ENCODE data around the gene LAT.
"Not testable (repeated sequence)": the region's sequence is repeated elsewhere in the genome, so short reads cannot be mapped to it uniquely, and the experiment has no call there.

LAT gene

DNA sequence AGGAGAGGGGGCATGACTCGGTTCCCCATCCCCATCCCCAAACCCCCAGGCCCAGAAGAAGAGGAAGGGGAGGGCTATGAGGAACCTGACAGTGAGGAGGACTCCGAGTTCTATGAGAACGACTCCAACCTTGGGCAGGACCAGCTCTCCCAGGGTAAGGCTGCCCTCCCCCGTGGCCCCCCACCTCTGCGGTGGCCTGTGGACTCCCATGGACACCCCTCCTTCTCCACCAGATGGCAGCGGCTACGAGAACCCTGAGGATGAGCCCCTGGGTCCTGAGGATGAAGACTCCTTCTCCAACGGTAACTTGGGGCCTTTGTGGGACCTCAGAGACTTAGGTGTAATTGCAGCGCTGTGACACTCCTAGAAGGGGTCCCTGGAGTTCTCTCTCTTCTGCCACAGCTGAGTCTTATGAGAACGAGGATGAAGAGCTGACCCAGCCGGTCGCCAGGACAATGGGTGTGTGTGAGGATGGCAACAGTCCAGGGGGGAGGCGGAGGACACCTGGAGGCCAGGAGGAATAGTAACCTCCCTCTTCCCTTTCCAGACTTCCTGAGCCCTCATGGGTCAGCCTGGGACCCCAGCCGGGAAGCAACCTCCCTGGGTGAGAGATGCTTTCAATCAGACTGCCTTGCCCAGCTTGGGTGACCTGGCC lies 47.5 kb upstream of the LAT start:
- Histone ChIP-seq H3K23ac (ENCODE audit: low read length in 2 of 2) (no peak overlapping the region), H4K8ac (ENCODE audit: low read length) (no peak overlapping the region), H3K14ac (ENCODE audit: low read length in 2 of 2) (no peak overlapping the region), H2AK5ac (ENCODE audit: low read length, severe bottlenecking) (no peak overlapping the region), H3K4me1 (ENCODE audit: control insufficient read depth, insufficient read depth, low read depth, low read length) (no peaks in the 10 kb centered on the region), H2BK120ac (ENCODE audit: low read depth, low read length) (no peak overlapping the region), H2BK12ac (ENCODE audit: low read length in 2 of 2) (no peak overlapping the region), H2AFZ (ENCODE audit: low read depth, low read length) (no peak overlapping the region), H2BK5ac (ENCODE audit: low read depth, low read length, poor library complexity, severe bottlenecking) (no peak overlapping the region), H3K9ac (ENCODE audit: low read length) (no peak overlapping the region), H3K4ac (ENCODE audit: low read depth in 1 of 2, low read length in 2 of 2) (no peak overlapping the region), H3K79me1 (replicated peaks; ENCODE audit: low read length, poor library complexity, severe bottlenecking) (no peaks in the 10 kb centered on the region), H3K4me3 (ENCODE audit: insufficient read depth in 1 of 2, low read depth in 1 of 2, low read length in 2 of 2) (no peak overlapping the region), H3K36me3 (ENCODE audit: control insufficient read depth in 1 of 2, insufficient read depth in 2 of 2, low read depth in 1 of 2, low read length in 2 of 2) (no peaks in the 10 kb centered on the region), H3K27ac (ENCODE audit: low read length, poor library complexity, severe bottlenecking) (no peak overlapping the region), H3K9me3 (ENCODE audit: control insufficient read depth, low read length) (no peaks in the 10 kb centered on the region), H4K91ac (ENCODE audit: low read length) (no peak overlapping the region), H2BK15ac (ENCODE audit: low read depth, poor library complexity, severe bottlenecking) (no peak overlapping the region), H3K27me3 (ENCODE audit: control insufficient read depth in 1 of 2, insufficient read depth in 1 of 2, low read length in 2 of 2) (peaks cover 0 to 12% of the 10 kb centered on the region in 2 experiments), H3K4me2 (ENCODE audit: low read length, poor library complexity, severe bottlenecking) (no peak overlapping the region), H3K18ac (ENCODE audit: low read depth in 1 of 2, low read length in 2 of 2) (no peak overlapping the region)
- DNase-seq, result no peak
- 94% methylated on average over 11 of the region's 14 CpGs for WGBS

DNA sequence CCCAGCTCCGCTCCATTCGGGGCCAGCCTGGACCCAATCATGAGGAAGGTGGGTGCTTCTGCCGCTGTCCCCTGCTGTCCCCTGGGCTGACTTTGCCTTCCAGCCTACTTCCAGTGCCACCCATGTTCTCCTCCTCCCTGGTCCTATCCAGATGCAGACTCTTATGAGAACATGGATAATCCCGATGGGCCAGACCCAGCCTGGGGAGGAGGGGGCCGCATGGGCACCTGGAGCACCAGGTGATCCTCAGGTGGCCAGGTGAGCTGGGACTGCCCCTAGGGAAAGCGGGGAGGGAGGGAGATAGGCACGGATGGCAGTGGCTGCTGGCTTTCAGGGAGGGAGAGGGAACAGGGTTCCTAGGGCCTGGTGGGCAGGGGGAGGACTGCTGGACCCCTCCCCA lies 46.1 kb upstream of the LAT start:
- H3K9ac ChIP-seq (ENCODE audit: low read length), result no peak overlapping the region
- H3K4ac ChIP-seq (ENCODE audit: low read depth in 1 of 2, low read length in 2 of 2), result no peak overlapping the region
- H2AFZ ChIP-seq (ENCODE audit: low read depth, low read length), result no peak overlapping the region
- no peak overlapping the region for H4K91ac ChIP-seq (ENCODE audit: low read length)
- H3K4me1 ChIP-seq (ENCODE audit: control insufficient read depth, insufficient read depth, low read depth, low read length), result no peaks in the 10 kb centered on the region
- no peak overlapping the region for H2BK15ac ChIP-seq (ENCODE audit: low read depth, poor library complexity, severe bottlenecking)
- no peak overlapping the region for H3K4me3 ChIP-seq (ENCODE audit: insufficient read depth in 1 of 2, low read depth in 1 of 2, low read length in 2 of 2)
- no peak overlapping the region for H2BK120ac ChIP-seq (ENCODE audit: low read depth, low read length)
- H3K9me3 ChIP-seq (ENCODE audit: control insufficient read depth, low read length), result no peaks in the 10 kb centered on the region
- no peak overlapping the region for H2AK5ac ChIP-seq (ENCODE audit: low read length, severe bottlenecking)
- H3K79me1 ChIP-seq (replicated peaks; ENCODE audit: low read length, poor library complexity, severe bottlenecking), result no peaks in the 10 kb centered on the region
- WGBS, result 68% methylated on average over 5 of the region's 7 CpGs
- DNase-seq, result no peak
- no peak overlapping the region for H3K18ac ChIP-seq (ENCODE audit: low read depth in 1 of 2, low read length in 2 of 2)
- no peak overlapping the region for H2BK12ac ChIP-seq (ENCODE audit: low read length in 2 of 2)
- H4K8ac ChIP-seq (ENCODE audit: low read length), result no peak overlapping the region
- H3K36me3 ChIP-seq (ENCODE audit: control insufficient read depth in 1 of 2, insufficient read depth in 2 of 2, low read depth in 1 of 2, low read length in 2 of 2), result no peaks in the 10 kb centered on the region
- no peak overlapping the region for H3K23ac ChIP-seq (ENCODE audit: low read length in 2 of 2)
- no peak overlapping the region for H3K27ac ChIP-seq (ENCODE audit: low read length, poor library complexity, severe bottlenecking)
- no peak overlapping the region for H2BK5ac ChIP-seq (ENCODE audit: low read depth, low read length, poor library complexity, severe bottlenecking)
- H3K27me3 ChIP-seq (ENCODE audit: control insufficient read depth in 1 of 2, insufficient read depth in 1 of 2, low read length in 2 of 2), result peaks cover 0 to 6% of the 10 kb centered on the region in 2 experiments
- H3K4me2 ChIP-seq (ENCODE audit: low read length, poor library complexity, severe bottlenecking), result no peak overlapping the region
- H3K14ac ChIP-seq (ENCODE audit: low read length in 2 of 2), result peak overlapping the region in 1 of 2 experiments; percentile 26

DNA sequence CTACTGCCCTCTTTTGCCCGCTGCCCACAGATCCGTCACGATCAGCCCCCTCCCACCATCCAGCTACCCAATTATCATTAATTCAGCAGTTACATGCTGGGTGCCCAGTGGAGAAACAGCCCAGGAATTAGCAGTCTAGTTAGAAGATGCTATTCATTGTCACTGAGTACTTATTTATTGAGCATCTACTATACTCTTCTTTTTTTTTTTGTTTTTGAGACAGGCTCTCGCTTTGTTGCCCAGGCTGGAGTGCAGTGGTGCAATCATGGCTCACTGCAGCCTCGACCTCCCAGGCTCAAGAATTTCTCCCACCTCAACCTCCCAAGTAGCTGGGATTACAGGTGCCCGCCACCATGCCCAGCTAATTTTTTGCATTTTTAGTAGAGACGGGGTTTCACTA lies 45.0 kb upstream of the LAT start:
- not testable (repeated sequence) for H3K9ac ChIP-seq (ENCODE audit: low read length); H3K27me3 ChIP-seq (ENCODE audit: control insufficient read depth in 1 of 2, insufficient read depth in 1 of 2, low read length in 2 of 2); H3K4me1 ChIP-seq (ENCODE audit: control insufficient read depth, insufficient read depth, low read depth, low read length); H3K36me3 ChIP-seq (ENCODE audit: control insufficient read depth in 1 of 2, insufficient read depth in 2 of 2, low read depth in 1 of 2, low read length in 2 of 2); H2BK12ac ChIP-seq (ENCODE audit: low read length in 2 of 2); H3K9me3 ChIP-seq (ENCODE audit: control insufficient read depth, low read length); H3K27ac ChIP-seq (ENCODE audit: low read length, poor library complexity, severe bottlenecking); H2BK15ac ChIP-seq (ENCODE audit: low read depth, poor library complexity, severe bottlenecking); H4K91ac ChIP-seq (ENCODE audit: low read length); H3K14ac ChIP-seq (ENCODE audit: low read length in 2 of 2); DNase-seq; H3K4ac ChIP-seq (ENCODE audit: low read depth in 1 of 2, low read length in 2 of 2); H2AK5ac ChIP-seq (ENCODE audit: low read length, severe bottlenecking); H2BK5ac ChIP-seq (ENCODE audit: low read depth, low read length, poor library complexity, severe bottlenecking); H3K79me1 ChIP-seq (replicated peaks; ENCODE audit: low read length, poor library complexity, severe bottlenecking); H3K4me2 ChIP-seq (ENCODE audit: low read length, poor library complexity, severe bottlenecking); H2AFZ ChIP-seq (ENCODE audit: low read depth, low read length); H4K8ac ChIP-seq (ENCODE audit: low read length); H3K18ac ChIP-seq (ENCODE audit: low read depth in 1 of 2, low read length in 2 of 2); H3K4me3 ChIP-seq (ENCODE audit: insufficient read depth in 1 of 2, low read depth in 1 of 2, low read length in 2 of 2); H2BK120ac ChIP-seq (ENCODE audit: low read depth, low read length); H3K23ac ChIP-seq (ENCODE audit: low read length in 2 of 2)
- WGBS, result 87% methylated on average over 7 of the region's 7 CpGs

DNA sequence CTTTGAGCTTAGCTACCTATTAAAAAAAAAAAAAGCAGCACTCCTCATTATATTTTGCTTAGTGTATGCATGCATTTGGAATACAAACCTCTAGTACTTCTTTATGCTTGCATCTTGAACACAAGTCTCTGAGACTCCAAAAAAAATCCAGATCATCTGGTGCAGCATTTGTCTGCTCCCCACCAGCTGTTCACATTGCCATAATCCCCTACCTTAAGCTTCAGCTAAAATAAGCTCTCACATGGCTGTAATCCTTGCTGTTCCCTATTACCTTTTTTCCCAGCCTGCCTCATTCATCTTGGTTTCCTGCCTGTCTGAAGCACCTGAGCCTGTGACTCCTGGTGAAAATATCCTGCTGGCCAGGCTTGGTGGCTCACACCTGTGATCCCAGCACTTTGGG lies 41.6 kb upstream of the LAT start:
- Histone ChIP-seq H3K9ac (ENCODE audit: low read length) (no peak overlapping the region), H2BK12ac (ENCODE audit: low read length in 2 of 2) (no peak overlapping the region), H2BK5ac (ENCODE audit: low read depth, low read length, poor library complexity, severe bottlenecking) (no peak overlapping the region), H3K18ac (ENCODE audit: low read depth in 1 of 2, low read length in 2 of 2) (no peak overlapping the region), H3K27ac (ENCODE audit: low read length, poor library complexity, severe bottlenecking) (no peak overlapping the region), H4K8ac (ENCODE audit: low read length) (no peak overlapping the region), H3K4me2 (ENCODE audit: low read length, poor library complexity, severe bottlenecking) (no peak overlapping the region), H3K23ac (ENCODE audit: low read length in 2 of 2) (no peak overlapping the region), H3K36me3 (ENCODE audit: control insufficient read depth in 1 of 2, insufficient read depth in 2 of 2, low read depth in 1 of 2, low read length in 2 of 2) (no peaks in the 10 kb centered on the region), H3K14ac (ENCODE audit: low read length in 2 of 2) (no peak overlapping the region), H3K4me1 (ENCODE audit: control insufficient read depth, insufficient read depth, low read depth, low read length) (peaks cover 5% of the 10 kb centered on the region), H3K4ac (ENCODE audit: low read depth in 1 of 2, low read length in 2 of 2) (no peak overlapping the region), H2BK15ac (ENCODE audit: low read depth, poor library complexity, severe bottlenecking) (no peak overlapping the region), H3K27me3 (ENCODE audit: control insufficient read depth in 1 of 2, insufficient read depth in 1 of 2, low read length in 2 of 2) (peaks cover 0 to 3% of the 10 kb centered on the region in 2 experiments), H3K9me3 (ENCODE audit: control insufficient read depth, low read length) (no peaks in the 10 kb centered on the region), H4K91ac (ENCODE audit: low read length) (no peak overlapping the region), H2AFZ (ENCODE audit: low read depth, low read length) (no peak overlapping the region), H3K4me3 (ENCODE audit: insufficient read depth in 1 of 2, low read depth in 1 of 2, low read length in 2 of 2) (no peak overlapping the region), H2BK120ac (ENCODE audit: low read depth, low read length) (no peak overlapping the region), H3K79me1 (replicated peaks; ENCODE audit: low read length, poor library complexity, severe bottlenecking) (no peaks in the 10 kb centered on the region), H2AK5ac (ENCODE audit: low read length, severe bottlenecking) (no peak overlapping the region)
- DNase-seq, result no peak
